Mononuclear cell (primary cell): ENCODE results near the gene OCIAD2. TPM values are rescaled to one million over a fixed set of nuclear protein-coding genes. Genes with fewer than 3 reads are reported as not detected.

Source experiments
- H3K27me3 ChIP-seq: 2 replicates; pipeline ENCODE4 v1.6.0; 2011; ENCODE audit warnings: low read length, control low read depth; ENCODE audit not compliant: insufficient read depth
- H3K4me1 ChIP-seq: 2 replicates; pipeline ENCODE4 v1.5.1; 2011; ENCODE audit warnings: mild to moderate bottlenecking, low read length, control low read depth; ENCODE audit not compliant: insufficient read depth
- H3K4me3 ChIP-seq: 2 replicates; pipeline ENCODE4 v1.5.1; 2011; ENCODE audit warnings: mild to moderate bottlenecking, low read length, moderate library complexity
- H3K9me3 ChIP-seq: 2 replicates; pipeline ENCODE4 v1.5.1; 2011; ENCODE audit warnings: low read depth, mild to moderate bottlenecking, control low read depth, low read length
- total RNA-seq: library from RNA; depleted of rRNA; stranded (reverse); fragments of >200 nt; gene quantifications from one replicate; pipeline ENCODE4 v1.2.3, GENCODE V29; 2012

The OCIAD2 gene, protein sequence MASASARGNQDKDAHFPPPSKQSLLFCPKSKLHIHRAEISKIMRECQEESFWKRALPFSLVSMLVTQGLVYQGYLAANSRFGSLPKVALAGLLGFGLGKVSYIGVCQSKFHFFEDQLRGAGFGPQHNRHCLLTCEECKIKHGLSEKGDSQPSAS
- total RNA-seq: 25.0 TPM

DNA sequence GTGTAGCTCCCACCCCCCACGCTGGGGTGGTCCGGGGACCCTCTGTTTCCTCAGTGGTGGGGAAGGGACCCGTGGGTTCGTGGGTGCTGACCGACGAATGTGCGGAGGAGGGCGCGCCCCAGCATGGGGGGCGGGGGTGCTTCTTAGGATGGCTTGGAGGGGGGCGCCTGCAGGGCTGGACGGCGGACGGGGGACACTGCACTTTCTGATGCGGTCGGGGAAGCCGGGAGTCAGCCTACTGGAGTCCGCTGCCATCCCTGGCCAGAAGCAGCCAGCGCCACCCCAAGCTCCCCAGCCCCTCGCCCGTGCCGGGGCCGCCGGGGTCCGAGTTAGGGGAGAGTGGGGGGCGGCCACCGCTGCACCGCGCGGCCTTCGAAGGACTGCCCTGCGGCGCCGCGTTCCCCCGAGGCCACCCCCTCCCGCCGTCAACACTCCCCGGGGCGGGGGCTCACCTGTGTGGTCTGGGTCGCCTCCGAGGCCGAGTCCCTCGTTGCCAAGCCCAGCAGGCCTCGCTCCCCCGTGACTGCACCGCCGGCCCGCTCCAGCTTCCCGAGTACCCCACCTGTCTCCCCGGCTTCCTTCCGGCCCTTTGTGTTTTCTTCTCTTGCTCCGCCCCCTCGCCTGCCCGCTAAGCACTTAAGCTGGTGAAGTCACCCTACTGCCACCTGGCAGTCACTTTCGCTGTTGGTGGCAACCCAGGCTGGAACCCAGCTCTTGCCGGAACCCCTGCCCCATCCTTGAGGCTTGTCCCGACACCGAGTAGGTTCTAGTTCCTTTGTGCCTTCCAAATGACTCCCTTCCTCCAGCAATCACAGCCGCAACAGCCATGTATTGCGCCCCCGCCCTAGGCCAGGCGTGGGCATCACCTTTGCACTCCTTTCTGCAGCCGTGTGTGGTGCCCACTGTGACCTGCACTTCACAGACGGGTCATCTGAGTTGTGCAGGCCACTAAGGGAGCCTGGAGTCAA is at the start of gene OCIAD2:
Gene OCIAD2, minus strand, starts transcription at position 569 of the 968 bp plus-strand sequence. CDS start 2,225 bp downstream, outside the sequence.
- no peaks in the 10 kb centered on the region for H3K27me3 ChIP-seq
- no peaks in the 10 kb centered on the region for H3K9me3 ChIP-seq

DNA sequence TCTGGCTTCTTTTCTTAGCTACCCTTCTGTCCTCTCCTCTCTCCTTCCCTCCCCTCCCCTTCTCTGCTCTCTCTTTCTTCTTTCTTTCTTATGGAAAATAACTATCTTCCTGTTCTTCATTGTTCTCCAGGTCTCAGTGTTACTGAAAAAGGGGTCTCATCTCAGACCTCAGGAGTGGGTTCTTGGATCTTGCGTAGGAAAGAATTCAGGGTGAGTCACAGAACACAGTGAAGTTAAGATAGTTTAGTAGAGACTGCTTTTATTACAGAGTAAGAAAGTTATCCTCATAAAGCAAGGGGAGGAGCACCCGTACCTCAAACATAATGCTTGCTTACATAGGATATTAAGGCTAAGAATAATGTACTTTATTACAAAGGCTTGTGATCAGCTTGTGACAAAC is 47.7 kb upstream of the OCIAD2 start:
- no peaks in the 10 kb centered on the region for H3K27me3 ChIP-seq
- no peak overlapping the region for H3K4me3 ChIP-seq
- H3K4me1 ChIP-seq: no peaks in the 10 kb centered on the region
- H3K9me3 ChIP-seq: no peaks in the 10 kb centered on the region

More for the DNA sequence above, at the start of gene OCIAD2:
- Histone ChIP-seq H3K4me1 (peaks cover 23% of the 10 kb centered on the region), H3K4me3 (peak within 1 kb of the TSS; percentile 57)

DNA sequence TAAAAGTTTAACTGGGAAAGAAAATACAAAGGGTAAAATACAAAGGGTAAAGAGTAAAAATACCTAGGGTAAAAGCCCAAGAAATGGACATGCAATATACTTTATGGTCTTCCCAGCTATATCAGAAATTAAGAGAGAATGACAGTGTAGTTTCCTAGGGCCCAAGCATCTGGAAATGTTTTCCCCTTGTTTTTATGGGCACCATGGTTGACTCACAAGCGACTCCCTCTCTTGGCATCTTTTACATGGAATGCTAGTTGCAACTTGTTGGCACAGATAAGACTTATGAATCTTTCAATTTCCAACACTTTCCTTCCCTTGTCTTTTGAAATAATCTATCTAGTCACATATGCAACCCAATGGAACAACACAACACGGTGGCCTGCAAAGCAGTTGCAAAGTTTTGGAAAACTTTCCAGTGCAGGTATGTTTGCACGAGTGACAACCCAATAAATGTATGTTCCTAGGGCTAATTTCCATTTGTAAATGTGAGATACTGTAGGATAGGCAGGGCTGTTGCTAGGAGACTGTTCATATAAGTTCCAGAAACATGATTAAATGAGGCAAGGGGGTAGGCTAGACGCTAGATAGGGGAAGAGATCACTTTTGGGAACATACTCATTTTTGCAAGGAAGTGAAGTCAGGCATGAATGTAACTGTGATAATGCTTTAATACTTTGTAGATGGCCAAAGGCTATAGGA is 43.1 kb upstream of the OCIAD2 start:
- H3K27me3 ChIP-seq: no peaks in the 10 kb centered on the region
- no peaks in the 10 kb centered on the region for H3K4me1 ChIP-seq
- no peak overlapping the region for H3K4me3 ChIP-seq
- no peaks in the 10 kb centered on the region for H3K9me3 ChIP-seq

DNA sequence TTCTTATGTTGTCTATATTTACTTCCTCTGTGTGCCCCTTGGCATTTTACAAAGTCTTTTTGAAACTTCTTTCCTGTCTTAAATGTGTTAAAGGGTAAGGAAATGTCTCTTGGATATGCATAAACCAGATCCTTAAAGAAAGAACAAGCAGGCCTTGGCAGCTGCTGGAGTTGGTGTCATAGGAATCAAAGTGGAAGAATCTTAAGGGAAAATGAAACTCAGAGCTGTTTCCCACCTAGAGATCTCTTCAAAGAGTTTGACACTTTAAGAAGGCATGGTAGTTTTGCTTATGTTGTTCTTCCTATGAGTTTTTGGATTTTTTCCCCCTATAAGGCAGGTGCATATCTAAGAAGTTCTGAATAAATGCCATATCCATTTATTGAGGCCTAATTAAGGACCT is 42.5 kb upstream of the OCIAD2 start:
- Histone ChIP-seq H3K4me3 (no peak overlapping the region), H3K9me3 (no peaks in the 10 kb centered on the region), H3K4me1 (no peaks in the 10 kb centered on the region), H3K27me3 (no peaks in the 10 kb centered on the region)

DNA sequence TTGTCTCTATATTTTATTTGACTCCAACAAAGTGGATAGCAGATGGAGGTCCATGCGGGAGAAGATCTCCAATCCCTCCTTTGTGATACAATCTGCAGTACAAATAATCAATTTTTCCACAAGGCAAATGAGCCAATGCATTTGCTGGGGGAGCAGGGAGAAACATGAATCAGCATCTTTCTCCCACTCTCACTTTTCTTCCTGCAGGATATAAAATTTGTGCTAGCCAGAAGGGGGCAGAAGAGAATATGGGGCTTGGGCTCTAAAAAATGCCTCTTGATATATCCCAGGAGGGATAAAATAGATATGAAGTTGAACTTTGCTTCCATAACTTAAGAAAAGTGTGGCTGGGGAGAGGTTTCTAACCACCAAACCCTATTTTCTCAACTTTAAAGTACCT is 41.2 kb upstream of the OCIAD2 start:
- H3K9me3 ChIP-seq: no peaks in the 10 kb centered on the region
- no peaks in the 10 kb centered on the region for H3K27me3 ChIP-seq
- no peaks in the 10 kb centered on the region for H3K4me1 ChIP-seq
- no peak overlapping the region for H3K4me3 ChIP-seq

DNA sequence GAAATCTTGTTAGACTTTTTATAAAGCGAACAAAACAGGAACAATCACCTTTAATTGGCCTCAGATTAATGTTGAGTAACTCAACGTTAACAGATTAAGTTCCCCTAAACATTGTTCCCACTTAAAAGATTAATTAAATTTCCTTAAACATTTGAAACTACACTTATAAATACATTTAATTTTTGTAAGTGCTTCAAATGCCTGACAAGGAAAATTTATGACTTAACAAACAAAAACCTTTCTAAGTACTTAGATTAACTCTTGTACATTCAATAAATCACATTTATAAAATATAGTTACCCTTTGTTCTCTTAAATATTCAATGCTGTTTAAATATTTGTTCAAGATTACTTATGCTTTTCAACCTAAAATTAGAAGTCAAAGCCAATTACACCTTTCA is 39.4 kb upstream of the OCIAD2 start:
- Histone ChIP-seq H3K4me3 (no peak overlapping the region), H3K27me3 (no peaks in the 10 kb centered on the region), H3K4me1 (no peaks in the 10 kb centered on the region), H3K9me3 (no peaks in the 10 kb centered on the region)

DNA sequence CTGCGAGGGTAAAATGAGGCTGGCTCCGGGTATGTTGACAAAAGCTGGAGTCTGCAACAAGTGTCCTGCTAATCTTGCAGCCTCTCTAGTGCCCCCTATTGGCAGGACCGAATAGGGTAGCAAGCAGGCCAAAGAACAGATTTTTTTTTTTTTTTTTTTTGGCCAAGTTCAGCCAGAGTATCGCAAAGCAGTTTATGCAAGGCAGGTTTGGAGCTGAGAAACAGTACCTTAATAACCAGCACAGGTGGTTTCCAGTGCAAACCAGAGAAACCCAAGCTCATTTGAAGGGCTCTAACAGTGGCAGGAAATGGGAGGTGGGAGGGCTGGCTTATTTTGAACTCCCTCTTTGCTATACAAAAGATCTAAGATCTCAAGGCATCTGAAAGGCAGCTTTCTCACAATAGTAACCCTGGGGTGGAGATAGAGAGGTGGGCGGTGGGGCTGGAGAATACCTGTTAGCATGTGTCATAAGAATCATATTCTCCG is 38.2 kb upstream of the OCIAD2 start:
- H3K9me3 ChIP-seq: no peaks in the 10 kb centered on the region
- H3K4me1 ChIP-seq: no peaks in the 10 kb centered on the region
- H3K4me3 ChIP-seq: no peak overlapping the region
- H3K27me3 ChIP-seq: no peaks in the 10 kb centered on the region

DNA sequence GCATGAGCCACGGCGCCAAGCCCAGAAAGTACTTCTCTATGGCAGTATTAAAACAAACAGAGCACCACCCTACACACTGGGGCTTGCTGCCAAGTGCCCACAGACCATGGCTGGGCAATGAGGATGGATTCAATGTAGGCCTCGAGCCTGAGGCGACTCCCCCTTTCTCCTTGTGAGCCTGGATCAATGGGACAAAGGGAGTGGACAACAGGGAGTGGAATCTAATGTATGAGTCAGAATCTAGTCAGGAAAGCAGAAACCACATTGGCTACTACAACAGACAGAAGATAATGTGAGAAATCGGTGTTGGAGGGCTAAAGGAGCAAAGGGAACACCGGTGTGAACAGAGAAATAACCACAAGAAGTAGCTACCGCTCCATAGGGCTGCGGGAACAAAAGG is 37.7 kb upstream of the OCIAD2 start:
- H3K4me1 ChIP-seq: no peaks in the 10 kb centered on the region
- H3K27me3 ChIP-seq: no peaks in the 10 kb centered on the region
- H3K4me3 ChIP-seq: no peak overlapping the region
- no peaks in the 10 kb centered on the region for H3K9me3 ChIP-seq

DNA sequence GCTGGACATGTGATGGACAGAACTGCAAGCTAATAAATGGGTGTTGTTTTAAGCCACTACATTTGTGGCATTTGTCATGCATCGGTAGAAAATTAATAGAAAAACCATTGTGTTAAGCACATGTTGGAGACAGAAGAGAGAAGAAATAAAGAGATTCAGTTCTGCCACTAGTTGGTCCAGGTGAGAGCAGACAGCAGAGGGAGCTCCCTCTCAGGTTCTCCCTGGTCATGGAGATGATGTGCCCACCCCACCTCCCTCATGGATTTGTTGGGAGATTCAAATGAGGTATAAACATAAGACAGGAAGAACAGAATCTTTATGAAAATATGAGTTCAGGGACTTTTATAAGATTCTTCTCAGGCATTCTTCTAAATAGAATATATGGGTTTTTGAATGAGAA is 36.8 kb upstream of the OCIAD2 start:
- H3K27me3 ChIP-seq: no peaks in the 10 kb centered on the region
- no peaks in the 10 kb centered on the region for H3K4me1 ChIP-seq
- H3K9me3 ChIP-seq: no peaks in the 10 kb centered on the region
- no peak overlapping the region for H3K4me3 ChIP-seq

DNA sequence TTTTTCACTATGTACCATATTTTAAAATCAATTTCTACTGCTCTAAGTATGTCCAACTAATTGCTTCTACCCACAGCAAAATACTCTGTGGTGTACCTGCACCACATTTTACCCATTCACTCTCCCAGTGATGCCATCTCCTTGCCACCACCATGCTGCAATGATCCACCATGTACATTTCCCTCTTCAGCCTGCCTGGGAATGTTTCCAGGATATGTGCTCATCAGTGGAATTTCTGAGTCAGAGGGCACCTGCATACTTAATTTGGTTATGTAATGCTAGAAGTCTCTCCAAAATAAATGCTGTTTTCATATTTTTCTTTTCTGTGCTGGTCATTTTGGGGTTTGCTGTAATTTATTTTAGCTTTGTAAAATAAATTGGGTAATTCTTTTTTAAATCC is 33.2 kb upstream of the OCIAD2 start:
- Histone ChIP-seq H3K4me1 (no peaks in the 10 kb centered on the region), H3K27me3 (no peaks in the 10 kb centered on the region), H3K9me3 (no peaks in the 10 kb centered on the region), H3K4me3 (no peak overlapping the region)

DNA sequence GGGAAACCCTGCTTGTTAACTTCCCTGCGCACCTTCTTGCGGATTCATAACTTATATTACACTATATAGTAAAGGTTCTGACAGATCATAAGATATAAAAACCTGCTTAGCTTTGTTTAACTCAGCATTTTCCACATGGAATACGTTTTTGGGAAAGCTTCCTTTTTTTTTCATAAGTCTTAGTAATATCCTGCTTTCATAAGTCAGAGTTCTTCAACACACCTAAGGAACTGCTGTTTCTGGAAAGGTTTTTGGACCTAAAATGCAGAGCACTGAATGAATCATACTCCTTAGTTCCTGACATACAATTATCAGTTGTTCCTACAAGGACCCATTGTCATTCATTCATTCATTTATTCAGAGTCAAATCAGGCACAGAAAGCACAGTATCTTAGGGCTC is 32.3 kb upstream of the OCIAD2 start:
- Histone ChIP-seq H3K27me3 (no peaks in the 10 kb centered on the region), H3K4me3 (no peak overlapping the region), H3K4me1 (no peaks in the 10 kb centered on the region), H3K9me3 (no peaks in the 10 kb centered on the region)

DNA sequence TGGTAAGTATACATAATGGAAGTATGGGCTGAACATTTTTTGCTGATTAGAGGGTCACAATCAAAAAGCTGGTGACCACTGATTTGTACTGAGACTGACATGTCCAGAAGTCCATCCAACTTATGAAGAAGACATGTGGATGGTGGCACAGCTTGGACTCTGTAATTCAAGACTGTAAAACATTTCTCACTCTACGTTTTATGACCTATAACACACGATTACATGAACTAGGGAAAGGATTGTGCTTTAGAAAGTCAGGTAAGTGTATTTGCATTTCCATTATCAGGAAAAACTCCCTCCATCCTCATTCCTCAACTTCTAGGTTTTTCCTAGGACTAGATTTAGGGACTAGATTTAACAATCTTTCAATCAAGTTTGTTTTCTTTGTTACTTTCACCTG is 30.5 kb upstream of the OCIAD2 start:
- no peak overlapping the region for H3K4me3 ChIP-seq
- H3K9me3 ChIP-seq: no peaks in the 10 kb centered on the region
- no peaks in the 10 kb centered on the region for H3K27me3 ChIP-seq
- H3K4me1 ChIP-seq: no peaks in the 10 kb centered on the region

DNA sequence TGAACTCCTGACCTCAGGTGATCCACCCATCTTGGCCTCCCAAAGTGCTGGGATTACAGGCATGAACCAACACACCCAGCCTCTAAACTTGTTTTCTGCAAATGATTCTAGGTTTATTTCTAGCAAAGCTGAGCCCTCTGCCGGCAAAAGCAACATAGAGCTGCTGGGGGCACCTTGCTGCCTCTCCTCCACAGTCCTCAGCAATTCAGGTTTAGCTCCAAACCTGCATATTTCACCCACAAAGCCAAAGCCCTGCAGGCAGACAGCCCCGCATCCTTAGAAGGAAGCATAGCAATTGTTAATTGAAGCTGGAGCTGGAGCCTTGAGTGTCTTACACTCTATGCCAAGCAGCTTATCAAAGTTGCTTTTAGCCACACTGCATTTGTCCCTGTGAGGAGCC is 24.9 kb upstream of the OCIAD2 start:
- Histone ChIP-seq H3K4me3 (no peak overlapping the region), H3K27me3 (no peaks in the 10 kb centered on the region), H3K4me1 (no peaks in the 10 kb centered on the region), H3K9me3 (no peaks in the 10 kb centered on the region)

DNA sequence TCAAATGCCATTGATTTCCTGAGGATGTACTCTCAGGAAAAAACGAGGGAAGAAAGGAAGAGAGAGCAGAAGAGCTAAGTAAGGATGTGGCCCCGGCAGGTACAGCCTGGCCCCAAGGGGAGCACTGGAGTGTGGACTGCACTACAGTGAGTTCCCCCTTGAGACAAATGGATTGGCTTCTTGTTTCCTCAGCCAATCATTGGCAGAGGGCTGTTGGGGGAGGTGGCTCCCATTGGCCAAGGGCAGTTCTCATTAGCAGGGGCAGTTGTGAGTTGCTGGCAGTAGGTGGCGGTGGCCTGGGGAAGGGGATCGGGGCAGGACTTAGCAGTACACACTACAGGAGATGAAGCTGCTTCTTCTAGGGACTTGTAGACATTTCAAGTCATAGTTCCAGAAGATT is 24.1 kb upstream of the OCIAD2 start:
- H3K27me3 ChIP-seq: no peaks in the 10 kb centered on the region
- H3K9me3 ChIP-seq: no peaks in the 10 kb centered on the region
- no peak overlapping the region for H3K4me3 ChIP-seq
- H3K4me1 ChIP-seq: no peaks in the 10 kb centered on the region

DNA sequence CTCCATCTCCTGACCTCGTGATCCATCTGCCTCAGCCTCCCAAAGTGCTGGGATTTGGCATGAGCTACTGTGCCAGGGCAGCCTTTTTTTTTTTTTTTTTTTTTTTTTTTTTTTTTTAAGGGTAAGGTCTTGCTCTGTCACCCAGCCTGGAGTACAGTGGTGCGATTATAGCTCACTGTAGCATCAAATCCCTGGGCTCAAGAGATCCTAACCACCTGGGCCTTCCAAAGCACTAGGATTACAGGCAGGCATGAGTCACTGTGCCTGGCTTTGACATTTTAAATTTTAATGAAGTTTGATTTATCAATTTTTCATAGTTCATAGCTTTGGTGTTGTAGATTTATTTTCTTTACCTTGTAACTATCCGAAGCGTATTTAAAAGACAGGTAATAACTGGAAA is 17.8 kb upstream of the OCIAD2 start:
- Histone ChIP-seq H3K27me3 (no peaks in the 10 kb centered on the region), H3K4me3 (no peak overlapping the region), H3K9me3 (no peaks in the 10 kb centered on the region), H3K4me1 (no peaks in the 10 kb centered on the region)
